Measurements from ENCODE around the gene PNO1. TPM values are rescaled to one million over a fixed set of nuclear protein-coding genes. Genes with fewer than 3 reads are reported as not detected.

Gene PNO1
- total RNA-seq (2022; extraction: Qiagen RNA extraction; ENCODE audit: low read depth): 55.1 to 61.7 TPM (median 56.8 TPM) in 5 replicates

GRCh38 chr2:68157402-68158133 is at the start of gene PNO1:
TSS of gene PNO1 (plus strand) at chr2:68157888. CDS start at chr2:68157935, 47 bp downstream.

Other genes starting within 250 kb of the PNO1 start
- 26.3 to 54.9 TPM (median 38.7 TPM) in 5 replicates for gene C1D, start 94.9 kb upstream of the PNO1 start, total RNA-seq (2022; extraction: Qiagen RNA extraction; ENCODE audit: low read depth)
- gene PPP3R1, start 94.6 kb downstream of the PNO1 start, total RNA-seq (2022; extraction: Qiagen RNA extraction; ENCODE audit: low read depth): 48.6 to 89.7 TPM (median 62.5 TPM) in 5 replicates
- 2.2 to 3.2 TPM (median 2.4 TPM) in 5 replicates for gene CNRIP1, start 162.1 kb downstream of the PNO1 start, total RNA-seq (2022; extraction: Qiagen RNA extraction; ENCODE audit: low read depth)
- not detected in 5 replicates for gene PLEK, start 207.4 kb downstream of the PNO1 start, total RNA-seq (2022; extraction: Qiagen RNA extraction; ENCODE audit: low read depth)